Hepatocyte (in vitro differentiated cells): ENCODE measurements around the gene DNLZ.

Experiments
- EZH2 ChIP-seq: fragments of 200-600 bp; sonication (generic); IDR thresholded peaks from 2 replicates; pipeline ENCODE4 v1.6.1; 2016; ENCODE audit warnings: antibody characterized with exemption, mild to moderate bottlenecking, borderline replicate concordance
- TF ChIP-seq, protein P1 (sequence below): fragments of 200-600 bp; sonication (generic); IDR thresholded peaks from 2 replicates; pipeline ENCODE4 v1.5.1; 2016; ENCODE audit warnings: antibody characterized with exemption, mild to moderate bottlenecking; ENCODE audit not compliant: poor library complexity

DNA sequence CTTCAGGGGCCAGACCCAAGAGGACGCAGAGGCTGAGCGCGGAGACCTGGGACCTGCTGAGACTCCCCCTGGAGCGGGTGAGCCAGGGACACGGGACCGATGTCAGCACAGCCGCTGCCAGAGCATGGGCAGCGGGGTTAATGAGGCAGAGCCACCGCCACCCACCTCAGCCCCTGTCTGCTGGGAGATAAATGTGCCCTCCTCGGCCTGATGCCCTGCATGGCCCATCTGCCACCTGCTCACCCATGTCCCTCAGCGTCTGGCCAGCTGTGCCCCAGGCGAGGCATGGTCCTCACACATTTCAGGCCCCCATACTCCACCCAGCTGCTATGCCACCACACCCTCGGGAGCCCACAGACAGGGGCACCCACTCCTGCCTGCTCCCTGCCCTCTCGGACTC is 14.9 kb downstream of the DNLZ start:
- TF ChIP-seq, protein P1, sequence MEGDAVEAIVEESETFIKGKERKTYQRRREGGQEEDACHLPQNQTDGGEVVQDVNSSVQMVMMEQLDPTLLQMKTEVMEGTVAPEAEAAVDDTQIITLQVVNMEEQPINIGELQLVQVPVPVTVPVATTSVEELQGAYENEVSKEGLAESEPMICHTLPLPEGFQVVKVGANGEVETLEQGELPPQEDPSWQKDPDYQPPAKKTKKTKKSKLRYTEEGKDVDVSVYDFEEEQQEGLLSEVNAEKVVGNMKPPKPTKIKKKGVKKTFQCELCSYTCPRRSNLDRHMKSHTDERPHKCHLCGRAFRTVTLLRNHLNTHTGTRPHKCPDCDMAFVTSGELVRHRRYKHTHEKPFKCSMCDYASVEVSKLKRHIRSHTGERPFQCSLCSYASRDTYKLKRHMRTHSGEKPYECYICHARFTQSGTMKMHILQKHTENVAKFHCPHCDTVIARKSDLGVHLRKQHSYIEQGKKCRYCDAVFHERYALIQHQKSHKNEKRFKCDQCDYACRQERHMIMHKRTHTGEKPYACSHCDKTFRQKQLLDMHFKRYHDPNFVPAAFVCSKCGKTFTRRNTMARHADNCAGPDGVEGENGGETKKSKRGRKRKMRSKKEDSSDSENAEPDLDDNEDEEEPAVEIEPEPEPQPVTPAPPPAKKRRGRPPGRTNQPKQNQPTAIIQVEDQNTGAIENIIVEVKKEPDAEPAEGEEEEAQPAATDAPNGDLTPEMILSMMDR, result no peak
- no peak for TF ChIP-seq EZH2
